Esophagus squamous epithelium (tissue), 4 donors: Measurements from ENCODE around the gene C11orf52.

Source experiments
- POLR2A ChIP-seq, 4 donors: fragments of 450-650 bp; IDR thresholded peaks; one replicate each; pipeline ENCODE4 v1.6.1; 2017; ENCODE audit warnings: antibody characterized with exemption in 4 of 4, mild to moderate bottlenecking in 4 of 4, moderate library complexity in 3 of 4
- TF ChIP-seq, protein P1 (sequence below), 6 experiments: fragments of 450-650 bp in 4 of 6; fragments of 200-600 bp in 2 of 6; sonication (generic) in 2 of 6; IDR thresholded peaks; one replicate each; pipeline ENCODE4 v1.5.1; 2016 to 2019; ENCODE audit warnings: antibody characterized with exemption in 6 of 6, mild to moderate bottlenecking in 4 of 6, moderate library complexity in 4 of 6

DNA sequence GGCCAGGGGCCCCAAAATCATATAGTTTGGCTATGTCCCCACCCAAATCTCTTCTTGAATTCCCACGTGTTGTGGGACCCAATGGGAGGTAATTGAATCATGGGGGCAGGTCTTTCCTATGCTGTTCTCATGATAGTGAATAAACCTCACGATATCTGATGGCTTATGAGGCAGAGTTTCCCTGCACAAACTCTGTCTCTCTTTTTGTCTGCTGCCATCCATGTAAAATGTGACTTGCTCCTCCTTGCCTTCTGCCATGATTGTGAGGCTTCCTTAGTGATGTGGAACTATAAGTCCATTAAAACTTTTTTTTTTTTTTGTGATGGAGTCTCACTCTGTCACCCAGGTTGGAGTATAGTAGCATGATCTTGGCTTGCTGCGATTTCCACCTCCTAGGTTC lies 32.9 kb downstream of the C11orf52 start:
- TF ChIP-seq, protein P1, sequence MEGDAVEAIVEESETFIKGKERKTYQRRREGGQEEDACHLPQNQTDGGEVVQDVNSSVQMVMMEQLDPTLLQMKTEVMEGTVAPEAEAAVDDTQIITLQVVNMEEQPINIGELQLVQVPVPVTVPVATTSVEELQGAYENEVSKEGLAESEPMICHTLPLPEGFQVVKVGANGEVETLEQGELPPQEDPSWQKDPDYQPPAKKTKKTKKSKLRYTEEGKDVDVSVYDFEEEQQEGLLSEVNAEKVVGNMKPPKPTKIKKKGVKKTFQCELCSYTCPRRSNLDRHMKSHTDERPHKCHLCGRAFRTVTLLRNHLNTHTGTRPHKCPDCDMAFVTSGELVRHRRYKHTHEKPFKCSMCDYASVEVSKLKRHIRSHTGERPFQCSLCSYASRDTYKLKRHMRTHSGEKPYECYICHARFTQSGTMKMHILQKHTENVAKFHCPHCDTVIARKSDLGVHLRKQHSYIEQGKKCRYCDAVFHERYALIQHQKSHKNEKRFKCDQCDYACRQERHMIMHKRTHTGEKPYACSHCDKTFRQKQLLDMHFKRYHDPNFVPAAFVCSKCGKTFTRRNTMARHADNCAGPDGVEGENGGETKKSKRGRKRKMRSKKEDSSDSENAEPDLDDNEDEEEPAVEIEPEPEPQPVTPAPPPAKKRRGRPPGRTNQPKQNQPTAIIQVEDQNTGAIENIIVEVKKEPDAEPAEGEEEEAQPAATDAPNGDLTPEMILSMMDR (IDR thresholded peaks at IDR 0.05): no peak
- no peak for TF ChIP-seq POLR2A (IDR thresholded peaks at IDR 0.05)
